ENCODE results near the gene ARIH1.

ARIH1 gene

DNA sequence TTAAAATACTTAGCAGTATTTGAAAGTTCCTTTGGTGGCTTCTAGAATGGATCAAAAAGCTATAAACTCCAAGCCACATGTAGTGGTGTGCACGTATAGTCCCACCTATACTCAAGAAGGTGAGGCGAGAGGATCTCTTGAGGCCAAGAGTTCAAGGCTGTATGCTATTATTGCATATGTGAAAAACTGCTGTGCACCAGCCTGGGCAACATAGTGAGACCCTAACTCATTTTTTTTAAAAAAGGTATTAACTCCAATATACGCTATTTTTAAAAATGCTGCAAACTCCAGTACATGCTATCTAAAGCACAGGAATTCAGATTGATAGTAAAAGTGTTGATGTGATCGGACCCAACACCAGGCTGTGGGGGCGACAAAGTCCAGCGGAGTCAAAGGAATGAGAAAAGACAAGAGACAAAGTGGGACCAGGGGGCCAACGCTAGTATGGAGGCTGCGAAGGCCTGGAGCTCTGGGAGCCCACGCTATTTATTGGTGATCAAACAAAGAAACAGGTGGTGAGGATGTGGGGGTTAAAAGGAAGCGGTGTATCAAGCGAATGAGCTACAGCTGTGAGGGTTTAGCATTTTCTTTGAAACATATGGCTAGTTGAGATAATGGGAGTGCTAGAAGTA is 66.6 kb downstream of the ARIH1 start:
- no peak for DNase-seq (ENCODE audit: low read depth)

- no peak for DNase-seq (ENCODE audit: low read depth)
These were observed 67.5 kb downstream of the ARIH1 start for GRCh38 chr15:72541674-72542073.

DNA sequence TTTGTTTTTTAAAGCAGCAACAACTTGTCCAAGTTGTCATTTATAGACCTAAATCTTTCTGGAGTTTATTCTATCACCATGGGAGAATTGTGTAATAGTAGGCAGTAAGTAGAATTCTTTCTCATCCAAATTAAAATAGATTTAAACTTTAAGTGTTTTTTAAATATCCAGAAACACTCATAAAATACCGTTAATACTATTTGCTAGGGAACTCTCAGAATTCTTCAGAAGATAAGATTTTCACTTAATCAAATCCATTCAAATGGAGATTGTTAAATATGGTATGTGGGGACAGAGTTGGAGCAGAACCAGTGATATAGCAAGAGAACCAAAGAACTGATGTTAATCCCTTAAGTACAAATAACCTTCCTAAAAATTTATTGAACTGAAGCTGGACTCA is 71.0 kb downstream of the ARIH1 start:
- no peak for DNase-seq (ENCODE audit: low read depth)

DNA sequence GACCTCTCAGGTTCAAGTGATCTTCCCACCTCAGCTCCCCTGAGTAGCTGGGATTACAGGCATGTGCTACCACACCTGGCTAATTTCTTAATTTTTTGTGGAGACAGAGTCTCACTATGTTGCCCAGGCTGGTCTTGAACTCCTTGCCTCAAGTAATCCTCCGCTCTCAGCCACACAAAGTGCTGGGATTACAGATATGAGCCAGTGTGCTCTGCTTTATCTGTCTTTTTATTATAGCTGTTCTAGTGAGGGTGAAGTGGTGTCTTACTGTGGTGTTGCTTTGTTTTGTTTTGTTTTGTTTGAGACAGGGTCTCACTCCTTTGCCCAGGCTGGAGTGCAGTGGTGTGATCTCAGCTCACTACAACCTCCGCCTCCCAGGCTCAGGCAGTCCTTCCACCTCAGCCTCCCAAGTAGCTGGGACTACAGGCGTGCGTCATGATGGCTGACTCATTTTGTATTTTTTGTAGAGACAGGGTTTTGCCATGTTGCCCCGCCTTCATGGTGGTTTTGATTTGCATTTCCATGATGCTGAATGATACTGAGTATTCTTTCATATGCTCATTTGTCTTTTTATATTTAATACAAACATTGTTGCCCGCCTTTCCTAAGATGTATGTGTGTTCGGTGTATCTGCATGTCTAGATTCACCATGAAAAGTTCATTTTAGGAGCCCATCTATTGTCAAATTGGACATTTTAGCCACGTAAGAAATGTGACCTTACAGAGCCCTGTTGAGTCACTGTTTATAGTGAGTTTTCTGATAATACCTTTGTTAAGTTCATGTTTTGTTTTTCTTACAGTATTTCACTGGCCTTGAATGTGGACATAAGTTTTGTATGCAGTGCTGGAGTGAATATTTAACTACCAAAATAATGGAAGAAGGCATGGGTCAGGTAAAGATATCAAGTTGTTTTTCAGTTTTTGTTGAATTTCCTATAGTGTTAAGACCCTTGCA is 80.6 kb downstream of the ARIH1 start:
- peak; percentile 93 for DNase-seq (ENCODE audit: low read depth)

DNA sequence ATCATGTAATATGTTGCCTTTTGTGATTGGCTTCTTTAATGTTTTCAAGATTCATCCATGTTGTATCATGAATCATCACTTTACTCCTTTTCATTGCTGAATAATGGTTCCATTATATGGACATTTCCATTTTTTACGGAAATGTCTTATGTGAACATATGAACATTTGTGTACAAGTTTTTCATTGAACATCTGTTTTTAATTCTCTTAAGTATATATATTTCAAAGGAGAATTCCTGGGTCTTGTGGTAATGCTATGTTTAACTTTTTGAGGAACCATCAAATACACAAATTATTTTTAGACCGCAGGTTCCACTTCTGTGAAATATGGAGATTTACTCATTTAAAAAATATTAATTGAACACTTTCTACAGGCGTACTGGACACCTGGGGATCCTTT is 85.7 kb downstream of the ARIH1 start:
- DNase-seq (ENCODE audit: low read depth): no peak

GRCh38 chr15:72560458-72560857 is 86.3 kb downstream of the ARIH1 start:
- DNase-seq (ENCODE audit: low read depth): no peak

DNA sequence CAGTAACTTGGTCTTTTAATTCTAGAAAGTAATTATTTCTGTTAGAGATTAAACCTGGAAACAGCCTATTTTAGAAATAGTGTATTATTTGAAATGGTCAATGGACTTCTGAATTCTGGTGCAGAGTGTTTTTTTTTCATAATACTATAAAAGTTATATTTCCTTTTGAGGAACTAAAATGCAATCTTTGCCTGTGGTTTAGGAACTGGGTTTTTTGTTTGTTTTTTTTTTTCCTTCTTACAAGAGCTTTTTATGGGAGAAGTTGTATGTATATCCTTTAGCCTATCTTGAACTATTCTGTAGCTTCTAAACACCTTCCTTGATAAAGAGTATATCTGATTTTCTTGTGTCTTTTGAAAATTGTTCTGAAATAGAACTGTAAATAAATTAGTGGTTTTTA is 88.3 kb downstream of the ARIH1 start:
- DNase-seq (ENCODE audit: low read depth): no peak

- no peak for DNase-seq (ENCODE audit: low read depth)
These were observed 88.7 kb downstream of the ARIH1 start for GRCh38 chr15:72562878-72563277.

DNA sequence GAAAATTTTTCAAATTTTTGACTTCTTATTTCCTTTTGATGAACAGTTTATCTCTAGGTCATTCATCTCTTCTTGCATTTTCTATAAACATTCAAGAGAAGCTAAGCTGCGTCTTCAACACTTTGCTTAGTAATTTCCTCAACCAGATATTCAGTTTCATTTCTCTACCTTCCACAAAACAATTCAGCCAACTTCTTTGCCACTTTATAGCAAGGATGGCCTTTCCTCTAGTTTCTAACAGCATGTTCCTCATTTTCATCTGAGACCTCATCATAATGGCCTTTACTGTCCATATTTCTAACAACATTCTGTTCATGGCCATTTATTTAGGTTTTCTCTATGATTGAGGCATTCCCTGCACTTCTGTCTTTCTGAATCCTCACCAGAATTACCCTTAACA is 90.0 kb downstream of the ARIH1 start:
- no peak for DNase-seq (ENCODE audit: low read depth)

GRCh38 chr15:72566973-72567372 is 92.8 kb downstream of the ARIH1 start:
- no peak for DNase-seq (ENCODE audit: low read depth)

DNA sequence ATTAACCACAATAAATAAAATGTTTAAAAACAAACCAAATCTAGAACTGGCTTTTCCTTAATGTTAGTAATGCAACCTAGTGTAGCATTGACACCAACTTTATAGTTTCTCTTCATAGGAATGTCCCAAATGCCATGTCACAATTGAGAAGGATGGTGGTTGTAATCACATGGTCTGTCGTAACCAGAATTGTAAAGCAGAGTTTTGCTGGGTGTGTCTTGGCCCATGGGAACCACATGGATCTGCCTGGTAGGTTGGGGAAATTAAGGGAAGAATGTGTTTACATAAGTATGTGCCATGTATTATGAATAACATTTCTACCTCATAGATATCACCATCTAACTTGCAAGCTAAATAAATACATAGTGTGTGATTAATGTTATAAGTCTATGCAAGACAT is 95.9 kb downstream of the ARIH1 start:
- DNase-seq (ENCODE audit: low read depth): no peak

- DNase-seq (ENCODE audit: low read depth): no peak
These were observed 105.7 kb downstream of the ARIH1 start for GRCh38 chr15:72579814-72580213.

GRCh38 chr15:72584006-72584405 is 109.9 kb downstream of the ARIH1 start:
- DNase-seq (ENCODE audit: low read depth): peak; percentile 68

DNA sequence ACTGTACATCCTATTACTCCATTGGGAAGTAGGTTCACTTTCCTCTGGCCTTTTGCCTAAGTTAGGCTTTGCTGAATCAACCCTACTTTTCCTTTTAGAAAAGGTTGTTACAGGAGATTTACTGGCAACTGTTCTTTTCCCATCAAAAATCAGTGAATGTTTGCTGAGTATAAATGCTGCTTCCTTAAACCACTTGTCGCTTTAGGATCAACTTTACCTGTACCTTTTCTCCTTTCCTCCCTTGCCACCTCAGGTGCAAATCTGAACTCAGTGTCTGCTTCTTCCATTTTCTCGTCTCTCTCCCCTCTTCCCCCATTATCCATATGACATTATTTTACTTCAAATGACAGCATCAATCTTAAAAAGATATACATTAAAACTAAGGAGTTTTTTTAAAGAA is 110.9 kb downstream of the ARIH1 start:
- no peak for DNase-seq (ENCODE audit: low read depth)

GRCh38 chr15:72585476-72586058 is 111.4 kb downstream of the ARIH1 start:
- peak; percentile 45 for DNase-seq (ENCODE audit: low read depth)

DNA sequence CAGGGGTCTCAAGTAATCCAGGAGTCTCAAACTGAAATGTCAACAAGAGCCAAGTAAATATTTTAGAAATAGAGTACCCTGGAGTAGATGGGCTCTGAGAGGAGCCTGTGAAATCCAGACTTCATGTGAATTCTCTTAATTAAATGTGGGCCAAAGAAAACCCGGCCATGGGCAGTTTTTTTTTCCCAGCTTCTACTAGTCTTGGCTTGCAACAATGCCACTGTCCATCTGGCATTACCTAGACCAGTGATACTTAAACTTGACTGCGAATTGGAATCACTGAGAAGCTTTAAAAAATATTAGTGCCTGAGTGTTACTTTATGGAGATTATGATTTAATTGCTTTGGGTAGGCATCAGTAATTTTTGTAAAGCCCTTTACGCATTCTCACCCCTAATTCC is 114.0 kb downstream of the ARIH1 start:
- DNase-seq (ENCODE audit: low read depth): no peak

DNA sequence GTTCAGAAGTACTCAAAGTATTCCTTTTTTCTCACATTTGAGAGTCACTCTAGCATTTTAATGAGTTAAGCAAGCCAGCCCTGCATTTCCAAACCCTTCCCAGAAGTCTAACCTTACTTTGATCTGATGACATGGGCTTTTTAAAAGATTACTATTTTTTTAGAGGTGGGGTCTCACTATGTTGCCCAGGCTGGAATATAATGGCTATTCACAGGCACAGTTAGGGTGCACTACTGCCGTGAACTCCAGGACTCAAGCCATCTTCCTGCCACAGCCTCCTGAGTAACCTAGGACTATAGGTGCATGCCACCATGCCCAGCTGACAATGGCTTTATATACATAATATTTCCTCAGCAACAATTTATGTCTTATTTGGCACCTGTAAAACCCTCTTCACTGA is 116.3 kb downstream of the ARIH1 start:
- DNase-seq (ENCODE audit: low read depth): no peak

GRCh38 chr15:72591361-72591760 is 117.2 kb downstream of the ARIH1 start:
- peak; percentile 20 for DNase-seq (ENCODE audit: low read depth)

- DNase-seq (ENCODE audit: low read depth): no peak
These were observed 118.0 kb downstream of the ARIH1 start for GRCh38 chr15:72592097-72592496.

GRCh38 chr15:72592676-72593075 is 118.5 kb downstream of the ARIH1 start:
- DNase-seq (ENCODE audit: low read depth): no peak

GRCh38 chr15:72593838-72594237 is 119.7 kb downstream of the ARIH1 start:
- peak; percentile 11 for DNase-seq (ENCODE audit: low read depth)

DNA sequence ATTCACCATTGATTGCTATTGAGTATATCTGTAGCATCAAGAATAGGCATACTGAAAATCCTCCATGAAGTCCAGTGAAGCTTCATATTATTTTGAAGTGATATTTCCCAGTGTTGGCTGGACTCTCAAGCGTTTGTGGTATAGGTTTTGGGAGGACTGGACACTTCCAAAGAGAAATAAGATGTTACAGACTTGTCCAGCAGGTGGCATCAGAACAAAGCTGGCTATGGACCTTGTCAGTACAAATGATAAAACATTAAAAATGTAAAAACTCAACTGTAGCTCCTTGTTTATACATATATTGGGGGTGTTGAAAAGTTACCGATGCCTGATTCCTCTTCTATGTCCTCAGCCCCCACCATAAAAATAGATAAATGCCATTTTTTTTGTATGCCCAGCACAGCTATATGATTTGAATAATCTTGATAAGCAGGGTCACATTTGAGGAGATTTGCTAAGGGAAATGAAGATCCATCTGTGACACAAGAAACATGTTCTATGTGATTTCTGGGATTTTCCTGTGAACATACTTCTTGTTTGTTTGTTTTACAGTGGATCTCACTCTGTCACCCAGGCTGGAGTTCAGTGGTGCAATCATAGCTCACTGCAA is 125.8 kb downstream of the ARIH1 start:
- peak; percentile 59 for DNase-seq (ENCODE audit: low read depth)

DNA sequence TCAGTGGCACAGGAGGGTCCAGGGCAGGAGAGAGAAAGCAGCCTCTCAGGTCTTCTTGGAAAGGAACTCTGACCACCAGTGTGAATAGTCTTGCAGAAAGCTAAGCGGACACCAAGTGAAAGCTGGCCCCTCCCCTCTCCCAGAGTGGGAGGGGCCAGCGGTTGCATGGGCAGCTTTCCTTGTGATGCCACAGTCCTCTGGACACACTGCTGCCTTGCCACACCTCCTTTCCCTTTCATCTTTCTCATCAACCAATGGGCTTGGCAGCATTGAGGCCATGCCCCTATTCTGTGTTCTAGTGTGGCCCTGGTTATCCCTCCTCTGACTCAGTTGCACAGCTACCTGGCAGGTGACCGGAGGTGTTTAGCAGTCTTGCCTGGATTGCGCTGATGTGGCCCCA is 130.7 kb downstream of the ARIH1 start:
- DNase-seq (ENCODE audit: low read depth): peak; percentile 11
